Central memory CD8-positive, alpha-beta T cell (primary cell): Measurements from ENCODE around the gene WDR5.
"Not testable (repeated sequence)": the region's sequence is repeated elsewhere in the genome, so short reads cannot be mapped to it uniquely, and the experiment has no call there.

Experiments used
- ATAC-seq: fragments of 150-1000 bp; cut with Tn5 transposase; replicated peaks from 2 replicates; pipeline ENCODE4 v1.10.0; 2022; ENCODE audit warnings: mild to moderate bottlenecking, moderate FRiP score, moderate number of reproducible peaks; ENCODE audit not compliant: poor library complexity, severe bottlenecking; ENCODE audit errors: extremely low read depth
- DNase-seq, 2 donors: peaks; one replicate each; pipeline ENCODE4 v3.0.0; 2021; ENCODE audit warnings: low spot score in 2 of 2
- H3K27ac Mint-ChIP-seq: one replicate; pipeline ENCODE4 v1.8.0; 2022; ENCODE audit warnings: low read depth, mild to moderate bottlenecking, moderate library complexity, mixed read lengths
- H3K27me3 Mint-ChIP-seq: one replicate; pipeline ENCODE4 v1.8.0; 2022; ENCODE audit warnings: mixed read lengths
- H3K36me3 Mint-ChIP-seq: one replicate; pipeline ENCODE4 v1.8.0; 2022; ENCODE audit warnings: mild to moderate bottlenecking, moderate library complexity, mixed read lengths; ENCODE audit not compliant: insufficient read depth
- H3K4me1 Mint-ChIP-seq: one replicate; pipeline ENCODE4 v1.8.0; 2022; ENCODE audit warnings: mixed read lengths
- H3K4me3 Mint-ChIP-seq: one replicate; pipeline ENCODE4 v1.8.0; 2022; ENCODE audit warnings: mild to moderate bottlenecking, moderate library complexity, mixed read lengths
- H3K9me3 Mint-ChIP-seq: one replicate; pipeline ENCODE4 v1.8.0; 2022; ENCODE audit warnings: mixed read lengths

The WDR5 gene

DNA sequence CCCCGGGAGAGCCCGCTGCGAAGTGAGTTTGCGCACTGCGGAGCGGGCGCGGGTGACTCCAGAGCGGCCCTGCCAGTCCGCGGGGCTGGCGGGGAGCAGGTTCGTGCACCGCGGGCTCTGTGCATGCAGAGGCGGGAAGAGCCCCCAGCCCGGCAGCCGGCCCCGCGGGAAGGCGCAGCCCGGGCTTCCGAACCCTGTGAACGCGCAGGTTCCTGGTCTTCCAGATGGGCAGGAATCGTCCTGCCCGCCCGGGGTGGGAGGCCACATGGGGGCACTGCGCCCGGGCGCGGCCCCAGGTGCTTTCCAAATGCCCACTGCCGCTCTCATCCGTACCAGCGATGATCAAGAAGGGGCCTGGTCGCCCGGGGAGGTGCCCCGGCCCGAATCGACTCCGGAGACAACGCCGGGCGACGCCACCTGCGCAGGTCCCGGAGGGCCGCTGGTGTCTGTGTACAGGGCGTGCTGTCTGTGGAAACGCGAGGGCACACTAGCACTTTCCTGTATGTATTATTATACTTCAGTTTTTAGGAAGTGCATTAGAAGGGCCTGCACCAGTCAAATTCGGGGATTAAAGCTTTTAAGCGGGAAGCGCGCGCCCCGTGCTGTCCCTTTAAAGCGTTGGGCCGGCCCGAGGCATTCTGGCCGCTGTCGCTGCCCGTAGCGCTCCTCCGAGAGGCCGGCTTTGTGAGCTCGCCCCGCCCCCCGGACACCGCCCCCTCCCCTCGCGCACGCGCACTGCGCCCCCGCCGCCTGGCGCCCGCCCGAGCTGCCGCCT lies at the start of gene WDR5:
Gene WDR5, plus strand, starts transcription at position 740 of the 775 bp plus-strand sequence. CDS start 3,796 bp downstream, outside the sequence.
- peaks cover 53% of the 10 kb centered on the region for H3K4me1 Mint-ChIP-seq
- ATAC-seq (peak; percentile 79), DNase-seq (peak; percentile 74 to 76)
- H3K27me3 Mint-ChIP-seq, result no peaks in the 10 kb centered on the region
- no peaks in the 10 kb centered on the region for H3K9me3 Mint-ChIP-seq
- H3K36me3 Mint-ChIP-seq, result peaks cover 25% of the 10 kb centered on the region
- H3K4me3 Mint-ChIP-seq, result peak within 1 kb of the TSS; percentile 86
- peak within 1 kb of the TSS; percentile 87 for H3K27ac Mint-ChIP-seq

DNA sequence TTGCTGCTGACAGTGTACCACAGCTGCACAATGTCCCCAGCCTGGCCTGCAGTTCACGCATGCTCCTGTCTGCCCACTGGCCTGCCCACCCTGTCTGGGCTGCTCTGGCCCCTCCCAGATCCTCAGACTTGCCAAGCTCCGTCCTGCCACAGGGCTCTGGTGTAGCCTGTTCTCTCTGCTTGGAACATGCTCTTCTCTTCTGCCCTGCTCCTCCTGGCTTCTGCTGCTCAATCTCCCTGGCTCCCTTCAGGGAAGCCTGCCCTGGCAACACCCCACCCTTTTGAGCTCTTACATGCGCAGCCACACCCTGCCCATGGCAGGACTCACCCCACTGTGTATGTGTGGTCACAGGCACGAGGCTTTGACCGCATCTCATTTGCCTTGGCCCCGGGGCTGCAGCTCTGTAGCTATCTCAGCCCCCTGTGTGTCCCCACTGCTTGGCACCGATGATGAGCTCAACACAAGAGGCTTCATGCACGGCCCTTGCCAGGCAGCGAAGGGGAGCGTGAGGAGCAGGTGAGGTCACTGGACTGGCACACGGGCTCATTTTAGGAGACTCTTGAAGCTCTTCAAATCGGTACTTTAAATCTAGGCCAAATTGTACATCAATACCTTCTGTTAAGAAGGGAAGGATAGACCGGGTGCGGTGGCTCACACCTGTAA lies 47.7 kb upstream of the WDR5 start:
- no peaks in the 10 kb centered on the region for H3K9me3 Mint-ChIP-seq
- no peak overlapping the region for H3K4me3 Mint-ChIP-seq
- H3K36me3 Mint-ChIP-seq, result no peaks in the 10 kb centered on the region
- no peak overlapping the region for H3K27ac Mint-ChIP-seq
- ATAC-seq (no peak), DNase-seq (no peak)
- H3K4me1 Mint-ChIP-seq, result no peaks in the 10 kb centered on the region
- H3K27me3 Mint-ChIP-seq, result peaks cover 35% of the 10 kb centered on the region

DNA sequence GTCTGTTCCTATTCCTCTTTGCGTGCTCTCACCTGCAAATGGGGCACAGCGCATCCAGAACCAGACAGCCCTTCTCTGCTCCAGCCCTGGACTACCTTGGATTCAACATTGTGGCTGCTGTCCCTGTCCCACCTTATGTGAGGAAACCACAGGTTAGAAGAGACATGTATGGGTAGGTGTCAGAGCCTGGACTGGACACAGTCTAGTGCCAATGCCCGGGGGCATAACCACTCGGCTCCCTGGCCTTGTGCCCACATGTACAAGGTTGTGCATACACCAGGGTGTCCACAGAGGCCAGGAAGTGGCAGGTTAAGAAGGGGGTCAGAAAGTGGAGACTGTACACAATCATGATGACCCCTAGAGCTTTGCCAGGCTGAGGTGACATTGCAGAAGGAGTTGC lies 45.9 kb upstream of the WDR5 start:
- no peaks in the 10 kb centered on the region for H3K36me3 Mint-ChIP-seq
- no peak for DNase-seq
- H3K27me3 Mint-ChIP-seq, result peaks cover 42% of the 10 kb centered on the region
- no peaks in the 10 kb centered on the region for H3K4me1 Mint-ChIP-seq
- H3K27ac Mint-ChIP-seq, result no peak overlapping the region
- H3K4me3 Mint-ChIP-seq, result no peak overlapping the region
- H3K9me3 Mint-ChIP-seq, result no peaks in the 10 kb centered on the region
- ATAC-seq, result no peak

DNA sequence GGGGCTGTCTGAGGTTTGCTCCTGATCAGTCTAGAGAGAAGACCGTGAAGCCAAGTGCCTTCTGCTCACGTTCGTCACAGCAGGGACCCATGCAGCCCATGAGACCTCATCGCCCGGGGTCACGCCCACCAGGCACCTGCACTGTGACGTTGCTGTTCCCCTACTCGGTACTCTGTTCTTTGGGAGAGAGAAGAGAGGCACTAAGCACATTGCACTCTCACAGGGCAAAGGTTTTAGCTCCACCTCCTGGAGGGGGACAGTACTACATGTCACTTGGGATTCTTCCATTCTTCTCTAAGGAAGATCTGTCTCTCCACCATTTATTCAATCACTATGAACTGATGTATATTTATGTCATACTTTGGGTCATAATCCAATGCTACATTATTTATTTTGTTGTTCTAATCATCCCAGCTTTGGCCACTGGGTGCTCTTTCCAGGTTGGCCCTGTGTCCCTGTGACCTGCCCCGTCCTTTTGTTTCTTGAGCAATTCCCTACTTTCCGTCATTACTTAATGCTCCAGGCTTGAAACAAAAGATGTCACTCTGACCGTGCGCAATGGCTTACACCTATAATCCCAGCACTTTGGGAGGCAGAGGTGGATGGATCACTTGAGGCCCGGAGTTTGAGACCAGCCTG lies 36.6 kb upstream of the WDR5 start:
- Mint-ChIP-seq H3K27me3 (peaks cover 41% of the 10 kb centered on the region), H3K27ac (no peak overlapping the region), H3K4me3 (no peak overlapping the region), H3K4me1 (no peaks in the 10 kb centered on the region), H3K9me3 (no peaks in the 10 kb centered on the region), H3K36me3 (no peaks in the 10 kb centered on the region)
- DNase-seq (peak; percentile 40 to 51), ATAC-seq (peak; percentile 54)

DNA sequence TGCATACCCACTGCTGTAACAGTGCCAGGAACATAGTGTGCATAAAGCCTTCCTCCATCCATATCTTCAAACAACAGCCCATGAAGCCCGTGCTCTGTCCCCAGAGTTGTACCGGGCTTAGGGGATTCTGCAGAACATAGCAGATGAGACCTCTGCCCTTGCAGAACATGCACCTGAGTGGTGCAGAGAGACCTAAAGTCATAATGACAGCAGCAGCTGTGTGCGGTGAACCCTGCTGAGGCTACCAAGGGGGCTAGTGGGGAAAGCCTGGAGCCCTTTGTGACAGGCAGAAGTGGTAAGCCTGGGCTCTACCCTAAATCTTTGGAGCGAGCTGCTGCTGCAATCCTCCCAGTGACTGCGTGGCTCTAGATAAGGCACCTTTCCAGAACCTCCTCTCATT lies 35.8 kb upstream of the WDR5 start:
- Mint-ChIP-seq H3K27me3 (peaks cover 41% of the 10 kb centered on the region), H3K4me3 (no peak overlapping the region), H3K36me3 (no peaks in the 10 kb centered on the region), H3K27ac (no peak overlapping the region), H3K9me3 (no peaks in the 10 kb centered on the region), H3K4me1 (no peaks in the 10 kb centered on the region)
- no peak for ATAC-seq
- no peak for DNase-seq

DNA sequence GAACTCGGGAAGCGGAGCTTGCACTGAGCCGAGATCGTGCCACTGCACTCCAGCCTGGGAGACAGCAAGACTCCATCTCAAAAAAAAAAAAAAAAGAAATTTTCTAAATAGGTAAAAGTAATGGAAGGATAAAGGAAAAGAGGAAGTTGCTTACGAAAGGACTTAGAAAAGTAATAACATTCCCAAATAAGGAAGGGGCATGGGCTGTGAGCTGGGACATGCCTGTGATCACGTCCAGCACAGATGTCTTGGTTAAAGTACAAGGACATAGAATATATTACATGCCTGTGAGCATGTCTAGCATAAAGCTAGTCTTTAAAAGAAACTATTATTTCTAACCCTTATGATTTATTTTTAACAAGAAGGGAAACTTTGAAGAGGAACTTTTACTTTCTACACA lies 34.7 kb upstream of the WDR5 start:
- H3K9me3 Mint-ChIP-seq, H3K4me3 Mint-ChIP-seq, DNase-seq, ATAC-seq, H3K4me1 Mint-ChIP-seq, H3K36me3 Mint-ChIP-seq, H3K27ac Mint-ChIP-seq: not testable (repeated sequence)
- H3K27me3 Mint-ChIP-seq, result peaks cover 45% of the 10 kb centered on the region

DNA sequence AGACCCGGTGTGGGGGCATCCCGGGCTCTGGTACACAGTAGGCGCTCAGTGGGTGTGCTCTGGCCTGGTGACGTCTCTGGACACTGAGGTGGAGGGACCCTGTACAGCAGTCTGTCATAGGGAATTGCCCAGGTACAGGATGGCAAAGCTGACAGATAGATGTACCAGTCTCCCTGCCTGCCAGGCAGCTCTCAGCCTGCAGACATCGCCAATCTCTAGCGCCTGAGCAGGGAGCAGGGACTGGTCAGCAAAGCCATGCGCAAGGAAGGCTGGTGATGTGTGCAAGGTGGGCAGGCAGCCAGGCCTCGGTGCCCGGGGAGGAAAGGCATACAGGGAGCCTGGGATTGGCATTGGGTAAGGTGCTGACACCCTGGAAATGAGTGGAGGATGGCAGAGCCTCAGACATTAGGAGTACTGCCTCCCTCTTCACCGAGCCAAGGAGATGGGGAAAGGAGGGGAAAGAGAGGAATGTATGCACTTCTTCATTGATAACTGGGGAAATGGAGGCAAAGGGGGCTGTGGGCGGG lies 34.2 kb upstream of the WDR5 start:
- H3K4me3 Mint-ChIP-seq, result no peak overlapping the region
- H3K27ac Mint-ChIP-seq, result no peak overlapping the region
- DNase-seq, result no peak
- H3K36me3 Mint-ChIP-seq, result no peaks in the 10 kb centered on the region
- no peaks in the 10 kb centered on the region for H3K4me1 Mint-ChIP-seq
- ATAC-seq, result no peak
- H3K27me3 Mint-ChIP-seq, result peaks cover 48% of the 10 kb centered on the region
- H3K9me3 Mint-ChIP-seq, result no peaks in the 10 kb centered on the region

DNA sequence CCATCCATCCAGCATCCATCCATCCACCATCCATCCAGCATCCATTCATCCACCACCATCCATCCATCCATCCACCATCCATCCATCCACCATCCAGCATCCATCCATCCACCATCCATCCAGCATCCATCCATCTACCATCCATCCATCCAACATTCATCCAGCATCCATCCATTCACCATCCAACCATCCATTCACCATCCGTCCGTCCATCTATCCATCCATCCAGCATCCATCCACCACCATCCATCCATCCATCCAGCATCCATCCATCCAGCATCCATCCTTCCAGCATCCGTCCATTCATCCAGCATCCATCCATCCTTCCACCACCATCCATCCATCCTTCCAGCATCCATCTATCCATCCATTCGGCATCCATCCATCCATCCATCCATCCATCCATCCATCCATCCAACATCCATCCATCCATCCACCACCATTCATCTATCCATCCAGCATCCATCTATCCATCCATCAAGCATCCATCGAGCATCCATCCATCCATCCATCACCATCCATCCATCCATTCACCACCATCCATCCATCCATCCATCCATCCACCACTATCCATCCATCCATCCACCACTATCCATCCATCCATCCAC lies 32.4 kb upstream of the WDR5 start:
- no peak overlapping the region for H3K27ac Mint-ChIP-seq
- no peak for ATAC-seq
- H3K36me3 Mint-ChIP-seq, result no peaks in the 10 kb centered on the region
- no peak overlapping the region for H3K4me3 Mint-ChIP-seq
- H3K4me1 Mint-ChIP-seq, result no peaks in the 10 kb centered on the region
- peaks cover 60% of the 10 kb centered on the region for H3K27me3 Mint-ChIP-seq
- H3K9me3 Mint-ChIP-seq, result no peaks in the 10 kb centered on the region
- no peak for DNase-seq

DNA sequence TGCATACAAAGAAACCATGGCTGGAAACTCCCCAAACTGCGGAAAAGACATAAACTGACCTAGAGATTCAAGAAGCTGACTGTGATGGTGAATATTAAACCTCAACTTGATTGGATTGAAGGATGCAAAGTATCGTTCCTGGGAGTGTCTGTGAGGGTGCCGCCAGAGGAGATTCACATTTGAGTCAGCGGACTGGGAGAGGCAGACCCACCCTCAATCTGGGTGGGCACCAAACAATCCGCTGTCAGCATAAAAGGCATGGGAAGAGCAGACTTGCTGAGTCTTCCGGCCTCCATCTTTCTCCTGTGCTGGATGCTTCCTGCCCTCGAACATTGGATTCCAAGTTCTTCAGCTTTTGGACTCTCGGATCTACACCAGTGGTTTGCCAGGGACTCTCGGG lies 24.8 kb upstream of the WDR5 start:
- no peak overlapping the region for H3K4me3 Mint-ChIP-seq
- no peak for DNase-seq
- H3K36me3 Mint-ChIP-seq, result no peaks in the 10 kb centered on the region
- no peak overlapping the region for H3K27ac Mint-ChIP-seq
- peaks cover 18% of the 10 kb centered on the region for H3K27me3 Mint-ChIP-seq
- H3K9me3 Mint-ChIP-seq, result no peaks in the 10 kb centered on the region
- no peak for ATAC-seq
- no peaks in the 10 kb centered on the region for H3K4me1 Mint-ChIP-seq

DNA sequence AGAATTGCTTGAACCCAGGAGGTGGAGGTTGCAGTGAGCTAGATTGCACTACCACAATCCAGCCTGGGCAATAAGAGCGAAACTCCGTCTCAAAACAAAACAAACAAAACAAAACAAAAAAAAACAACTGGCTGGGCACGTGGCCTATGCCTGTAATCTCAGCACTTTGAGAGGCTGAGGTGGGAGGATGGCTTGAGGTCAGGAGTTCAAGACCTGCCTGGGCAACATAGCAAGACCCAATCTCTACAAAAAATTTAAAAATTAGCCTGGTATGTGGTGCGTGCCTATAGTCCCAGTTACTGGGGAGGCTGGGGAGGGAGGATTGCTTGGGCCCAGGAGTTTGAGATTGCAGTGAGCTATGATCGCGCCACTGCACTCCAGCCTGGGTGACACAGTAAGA lies 23.3 kb upstream of the WDR5 start:
- no peak for ATAC-seq

DNA sequence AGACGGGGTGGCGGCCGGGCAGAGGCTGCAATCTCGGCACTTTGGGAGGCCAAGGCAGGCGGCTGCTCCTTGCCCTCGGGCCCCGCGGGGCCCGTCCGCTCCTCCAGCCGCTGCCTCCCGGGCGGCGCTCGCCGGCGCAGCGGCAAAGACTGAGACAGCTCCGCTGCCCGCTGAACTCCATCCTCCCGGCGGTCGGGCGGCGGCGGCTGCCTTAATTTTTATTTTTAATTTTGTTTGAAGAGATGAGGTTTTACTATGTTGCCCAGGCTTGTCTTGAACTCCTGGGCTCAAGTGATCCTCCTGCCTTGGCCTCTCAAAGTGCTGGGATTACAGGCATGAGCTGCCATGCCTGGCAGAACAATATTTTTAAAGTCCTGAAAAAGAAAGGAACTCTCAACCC lies 16.9 kb upstream of the WDR5 start:
- H3K27ac Mint-ChIP-seq, H3K36me3 Mint-ChIP-seq, H3K27me3 Mint-ChIP-seq, ATAC-seq, H3K4me1 Mint-ChIP-seq, DNase-seq, H3K4me3 Mint-ChIP-seq, H3K9me3 Mint-ChIP-seq: not testable (repeated sequence)

More for the DNA sequence above, 23.3 kb upstream of the WDR5 start:
- Mint-ChIP-seq H3K4me3 (no peak overlapping the region), H3K27ac (no peak overlapping the region), H3K4me1 (no peaks in the 10 kb centered on the region), H3K36me3 (no peaks in the 10 kb centered on the region), H3K9me3 (no peaks in the 10 kb centered on the region), H3K27me3 (peaks cover 3% of the 10 kb centered on the region)
- no peak for DNase-seq

DNA sequence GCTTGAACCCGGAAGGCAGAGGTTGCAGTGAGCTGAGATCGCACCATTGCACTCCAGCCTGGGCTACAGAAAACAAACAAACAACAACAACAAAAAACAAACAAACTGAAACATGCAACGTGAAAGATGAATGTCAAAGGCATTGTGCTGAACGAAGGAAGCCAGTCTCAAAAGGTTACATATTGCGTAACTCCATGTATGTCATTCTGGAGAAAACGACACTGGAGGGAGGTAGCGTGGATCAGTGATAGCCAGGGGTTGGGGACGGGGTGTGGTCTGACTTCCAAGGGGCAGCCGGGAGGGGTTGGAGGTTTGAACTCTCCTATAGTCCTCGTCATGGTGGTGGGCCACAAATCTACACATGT lies 12.1 kb upstream of the WDR5 start:
- Mint-ChIP-seq H3K27ac (no peak overlapping the region), H3K36me3 (no peaks in the 10 kb centered on the region), H3K4me1 (peaks cover 5% of the 10 kb centered on the region), H3K9me3 (no peaks in the 10 kb centered on the region), H3K27me3 (peaks cover 15% of the 10 kb centered on the region), H3K4me3 (no peak overlapping the region)
- ATAC-seq, result no peak
- no peak for DNase-seq
